Ramos (cell line): ENCODE measurements around the gene CFAP70.
"Not testable (repeated sequence)": the region's sequence is repeated elsewhere in the genome, so short reads cannot be mapped to it uniquely, and the experiment has no call there.

ENCODE experiments used
- in situ Hi-C: fragments of 300-500 bp; cut with MboI; formaldehyde crosslinking; loops from one replicate; pipeline ENCODE4 v1.14.3; 2022; ENCODE audit warnings: low sequenced_read_pairs; ENCODE audit not compliant: unreplicated experiment

The CFAP70 gene

DNA sequence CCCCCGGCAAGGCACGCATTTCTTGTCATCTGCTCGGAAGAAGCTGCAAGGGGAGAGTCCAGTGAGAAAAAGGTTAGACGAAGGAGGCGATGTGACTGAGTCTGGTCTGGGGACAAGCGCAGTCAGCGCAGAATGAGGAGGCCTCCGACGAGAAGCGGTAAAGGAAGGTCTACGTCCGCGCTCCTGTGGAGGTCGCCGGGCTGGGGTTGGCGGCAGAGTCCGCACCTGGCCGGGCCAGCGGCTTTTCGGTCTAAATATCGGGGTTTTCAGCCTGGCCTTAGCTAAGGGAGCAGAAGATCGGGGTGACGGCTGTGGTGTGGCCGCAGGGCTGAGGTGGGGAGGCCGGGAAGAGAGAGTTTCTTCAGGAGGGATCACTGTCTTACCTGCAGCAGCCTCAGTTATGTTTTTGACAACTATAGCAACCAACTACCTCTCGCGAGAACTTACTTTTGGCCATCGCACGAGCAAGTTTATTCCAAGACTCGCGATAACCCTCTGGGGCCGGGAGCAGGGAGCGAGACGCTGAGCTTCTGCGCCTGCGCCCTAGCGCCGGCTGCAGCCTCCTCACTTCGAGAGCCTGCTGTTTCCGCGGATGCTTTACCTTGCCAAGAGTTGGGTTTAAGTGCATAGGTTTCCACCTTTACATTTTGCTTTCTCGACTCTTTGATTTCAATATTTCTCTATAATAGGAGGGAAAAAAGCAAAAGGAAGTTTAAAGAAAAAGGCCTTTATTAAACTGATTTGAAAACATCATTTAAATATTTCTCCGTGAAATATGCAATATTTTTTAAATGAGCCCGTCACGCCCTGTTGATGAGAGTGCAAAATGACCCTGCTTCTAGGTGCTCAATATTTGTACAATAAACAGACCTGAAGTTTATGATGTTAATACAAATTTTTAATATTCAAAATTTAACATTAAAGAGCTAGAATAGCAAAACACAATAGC, at the start of gene CFAP70:
Gene CFAP70 (minus strand): TSS at position 534 of the 949 bp plus-strand sequence. CDS start 4,068 bp downstream, outside the sequence.
- in situ Hi-C loops = no loop called here

DNA sequence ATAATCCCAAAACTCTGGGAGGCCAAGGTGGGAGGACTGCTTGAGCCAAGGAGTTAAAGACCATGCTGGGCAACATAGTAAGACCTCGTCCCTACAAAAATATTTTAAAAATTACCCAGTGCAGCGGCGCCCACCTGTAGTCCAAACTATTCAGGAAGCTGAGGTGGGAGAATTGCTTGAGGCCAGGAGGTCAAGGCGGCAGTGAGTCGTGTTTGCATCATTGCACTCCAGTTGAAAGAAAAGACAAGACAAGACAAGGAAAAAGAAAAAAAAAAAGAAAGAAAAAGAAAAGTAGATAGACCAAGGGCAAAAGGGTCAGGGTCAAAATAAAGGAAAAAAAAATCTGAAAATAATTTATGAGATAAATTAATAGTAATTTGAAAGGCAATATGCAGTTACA, 49.4 kb upstream of the CFAP70 start:
- in situ Hi-C loops = no loop called here

GRCh38 chr10:73407495-73407894, 48.8 kb upstream of the CFAP70 start:
- in situ Hi-C loops = no loop called here

GRCh38 chr10:73406846-73407245, 48.2 kb upstream of the CFAP70 start:
- in situ Hi-C loops = no loop called here

GRCh38 chr10:73405556-73405955, 46.9 kb upstream of the CFAP70 start:
- in situ Hi-C loops = no loop called here

DNA sequence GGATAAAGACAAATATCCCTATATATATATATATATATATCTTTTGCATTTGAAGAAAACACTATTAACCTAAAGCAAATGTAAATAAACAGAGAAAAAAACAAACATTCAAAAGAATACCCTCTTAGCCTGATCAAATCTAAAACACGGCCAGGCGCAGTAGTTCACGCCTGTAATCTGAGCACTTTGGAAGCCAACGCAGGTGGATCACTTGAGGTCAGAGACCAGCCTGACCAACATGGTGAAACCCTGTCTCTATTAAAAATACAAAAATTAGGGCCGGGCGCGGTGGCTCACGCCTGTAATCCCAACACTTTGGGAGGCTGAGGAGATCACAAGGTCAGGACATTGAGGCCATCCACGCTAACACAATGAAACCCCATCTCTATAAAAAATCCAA, 46.0 kb upstream of the CFAP70 start:
- in situ Hi-C loops = no loop called here

GRCh38 chr10:73401636-73402035, 43.0 kb upstream of the CFAP70 start:
- in situ Hi-C loops = no loop called here

GRCh38 chr10:73399063-73399462, 40.4 kb upstream of the CFAP70 start:
- in situ Hi-C loops = no loop called here

- in situ Hi-C loops = no loop called here
Observed at GRCh38 chr10:73398024-73398423, 39.4 kb upstream of the CFAP70 start.

- in situ Hi-C loops = not testable (repeated sequence)
Observed at GRCh38 chr10:73394325-73394724, 35.7 kb upstream of the CFAP70 start.

- in situ Hi-C loops = no loop called here
Observed at GRCh38 chr10:73388228-73388627, 29.6 kb upstream of the CFAP70 start.

GRCh38 chr10:73386583-73386982, 27.9 kb upstream of the CFAP70 start:
- in situ Hi-C loops = no loop called here

GRCh38 chr10:73379064-73379748, 20.5 kb upstream of the CFAP70 start:
- in situ Hi-C loops = no loop called here

DNA sequence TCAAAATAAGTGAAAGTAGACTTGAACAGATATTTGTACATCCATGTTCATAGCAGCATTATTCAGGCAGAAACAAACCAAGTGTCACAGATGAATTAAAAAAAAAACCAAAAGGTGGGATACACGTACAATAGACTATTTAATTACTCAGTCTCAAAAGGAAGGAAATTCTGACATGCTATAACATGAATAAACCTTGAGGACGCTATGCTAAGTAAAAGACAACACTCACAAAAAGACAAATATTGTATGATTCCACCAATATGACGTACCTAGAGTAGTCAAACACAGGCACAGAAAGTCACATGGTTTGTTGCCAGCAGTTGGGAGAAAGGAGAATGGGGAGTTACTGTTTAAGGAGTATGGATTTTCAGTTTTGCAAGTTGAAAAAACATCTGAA, 18.0 kb upstream of the CFAP70 start:
- in situ Hi-C loops = no loop called here

DNA sequence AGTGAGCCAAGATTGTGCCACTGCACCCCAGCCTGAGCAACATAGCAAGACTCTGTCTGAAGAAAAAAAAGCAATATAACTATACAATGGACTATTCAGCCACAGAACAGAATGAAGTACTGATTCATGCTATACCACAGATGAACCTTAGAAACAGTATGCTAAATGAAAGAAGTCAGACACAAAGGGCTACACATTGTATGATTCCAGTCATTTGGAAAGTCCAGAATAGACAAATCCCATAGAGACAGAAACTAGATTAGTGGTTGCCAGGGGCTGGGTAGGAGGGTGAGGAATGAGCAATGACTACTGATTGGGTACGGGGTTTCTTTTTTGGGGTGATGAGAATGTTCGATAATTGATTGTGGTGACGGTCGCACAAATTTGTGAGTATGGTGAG, 9.6 kb upstream of the CFAP70 start:
- in situ Hi-C loops = no loop called here

GRCh38 chr10:73366381-73367298, 8.0 kb upstream of the CFAP70 start:
- in situ Hi-C loops = no loop called here

GRCh38 chr10:73364964-73365363, 6.3 kb upstream of the CFAP70 start:
- in situ Hi-C loops = no loop called here

DNA sequence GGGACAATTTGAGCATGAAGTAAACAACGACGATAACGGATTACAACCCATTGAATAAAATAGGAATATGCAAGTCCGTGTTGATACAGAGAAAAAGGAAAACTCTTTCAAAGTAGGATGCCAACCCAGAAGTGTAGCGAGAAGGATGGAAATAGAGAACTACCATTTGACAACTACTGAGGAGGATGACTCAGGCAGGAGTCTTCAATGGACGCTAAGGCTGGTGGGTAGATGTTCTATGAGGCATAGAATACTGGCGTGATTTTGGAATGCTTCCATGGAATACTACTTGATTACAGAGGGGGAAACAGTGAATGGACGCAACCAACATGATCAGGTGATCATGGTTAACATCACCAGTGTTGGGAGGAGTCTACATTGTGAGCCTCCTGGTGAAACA, 828 bp upstream of the CFAP70 start:
- in situ Hi-C loops = no loop called here

DNA sequence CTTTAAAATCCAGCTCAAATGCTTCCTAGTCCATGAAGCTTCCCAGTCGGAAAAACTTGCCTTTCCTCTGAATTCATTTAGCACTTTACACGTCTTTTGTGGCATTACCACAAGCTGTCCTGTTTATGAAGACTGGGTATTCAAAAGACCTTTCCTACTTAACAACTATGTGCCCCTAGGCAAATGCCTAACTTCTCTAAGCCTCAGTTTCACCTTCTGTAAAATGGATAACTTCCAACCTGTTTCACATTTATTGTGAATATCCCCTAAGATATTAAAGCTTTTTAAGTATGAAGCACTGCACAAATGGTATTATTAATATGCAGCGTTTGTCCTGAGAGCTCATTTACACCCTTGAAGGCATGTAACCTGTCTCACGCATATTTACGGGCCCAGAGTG, 843 bp downstream of the CFAP70 start:
- in situ Hi-C loops = no loop called here

- in situ Hi-C loops = no loop called here
Observed at GRCh38 chr10:73357166-73357565, 1.5 kb downstream of the CFAP70 start.
